Middle frontal gyrus (tissue), 1 donor: ENCODE data around the gene TIMD4.

ENCODE experiments used
- DNase-seq: peaks from one replicate; pipeline ENCODE4 v3.0.0-alpha.2; 2015; ENCODE audit warnings: low spot score; ENCODE audit errors: extremely low spot score

Gene TIMD4

GRCh38 chr5:156922207-156922792 lies 40.7 kb downstream of the TIMD4 start:
- DNase-seq = no peak

GRCh38 chr5:156920861-156921431 lies 42.1 kb downstream of the TIMD4 start:
- DNase-seq = no peak

GRCh38 chr5:156920042-156920860 lies 42.8 kb downstream of the TIMD4 start:
- DNase-seq = no peak

GRCh38 chr5:156918311-156918845 lies 44.6 kb downstream of the TIMD4 start:
- no peak for DNase-seq

GRCh38 chr5:156914371-156914737 lies 48.7 kb downstream of the TIMD4 start:
- no peak for DNase-seq

- DNase-seq = no peak
Observed at GRCh38 chr5:156913719-156914370, 49.2 kb downstream of the TIMD4 start.

- DNase-seq = no peak
Observed at GRCh38 chr5:156913355-156913718, 49.7 kb downstream of the TIMD4 start.

GRCh38 chr5:156912869-156913268 lies 50.2 kb downstream of the TIMD4 start:
- no peak for DNase-seq

GRCh38 chr5:156909180-156909579 lies 53.8 kb downstream of the TIMD4 start:
- no peak for DNase-seq

- DNase-seq = no peak
Observed at GRCh38 chr5:156907667-156908066, 55.4 kb downstream of the TIMD4 start.

- no peak for DNase-seq
Observed at GRCh38 chr5:156906807-156907206, 56.2 kb downstream of the TIMD4 start.

GRCh38 chr5:156896546-156896945 lies 66.5 kb downstream of the TIMD4 start:
- DNase-seq = no peak

GRCh38 chr5:156893517-156893916 lies 69.5 kb downstream of the TIMD4 start:
- no peak for DNase-seq

GRCh38 chr5:156892864-156893263 lies 70.2 kb downstream of the TIMD4 start:
- DNase-seq = no peak

- no peak for DNase-seq
Observed at GRCh38 chr5:156892223-156892622, 70.8 kb downstream of the TIMD4 start.

- no peak for DNase-seq
Observed at GRCh38 chr5:156888520-156888919, 74.5 kb downstream of the TIMD4 start.

- no peak for DNase-seq
Observed at GRCh38 chr5:156883316-156883875, 79.6 kb downstream of the TIMD4 start.

- no peak for DNase-seq
Observed at GRCh38 chr5:156879665-156880285, 83.3 kb downstream of the TIMD4 start.

GRCh38 chr5:156871212-156871611 lies 91.8 kb downstream of the TIMD4 start:
- DNase-seq = no peak

- DNase-seq = no peak
Observed at GRCh38 chr5:156870498-156870839, 92.6 kb downstream of the TIMD4 start.
